SK-N-MC (cell line): Measurements from ENCODE around the gene BRPF1.

ENCODE experiments used
- EZH2 ChIP-seq: fragments of 200-600 bp; sonication (generic); IDR thresholded peaks from one replicate; pipeline ENCODE4 v1.6.1; 2017; ENCODE audit warnings: antibody characterized with exemption
- FOXP2 ChIP-seq: optimal IDR thresholded peaks from 2 replicates; pipeline ENCODE3; 2011; ENCODE audit warnings: mild to moderate bottlenecking, moderate library complexity; ENCODE audit not compliant: insufficient read depth; ENCODE audit errors: extremely low read length, control extremely low read depth
- POLR2AphosphoS5 ChIP-seq: IDR thresholded peaks from 2 replicates; pipeline ENCODE4 v1.6.1; 2012; ENCODE audit warnings: mild to moderate bottlenecking, low read depth, low read length, borderline replicate concordance

- TF ChIP-seq EZH2 = no peak
- no peak for TF ChIP-seq POLR2AphosphoS5
- TF ChIP-seq FOXP2 = no peak
Measured at GRCh38 chr3:9746330-9746729, 14.8 kb downstream of the BRPF1 start.
